ENCODE results near the gene VAC14.

- TF ChIP-seq ESRRA (IDR thresholded peaks at IDR 0.05; ENCODE audit: borderline replicate concordance, low read length) = no peak
- TF ChIP-seq CTCF (IDR thresholded peaks at IDR 0.05) = no peak
- no peak for TF ChIP-seq JUN (IDR thresholded peaks at IDR 0.05)
- TF ChIP-seq KDM1A (IDR thresholded peaks at IDR 0.05; ENCODE audit: low read depth) = no peak
- no peak for TF ChIP-seq E2F6 (IDR thresholded peaks at IDR 0.05; ENCODE audit: borderline replicate concordance, low read depth)
- TF ChIP-seq PBX3 (IDR thresholded peaks at IDR 0.05) = no peak
- TF ChIP-seq HEYL (CRISPR knock-in tag; IDR thresholded peaks at IDR 0.05) = no peak
These were observed 4.7 kb downstream of the VAC14 start for GRCh38 chr16:70796301-70796700.

Data from A549 (cell line).